ENCODE data around the gene CPNE6. TPM values are rescaled to one million over a fixed set of nuclear protein-coding genes. Genes with fewer than 3 reads are reported as not detected.
A peak's percentile ranks its signal among the peaks of the same experiment; 100 is the strongest.

Gene CPNE6
- total and polyA plus RNA-seq, 2 of the 13 experiments (the other 11 are each of a cell fraction or from before 2014, with no cell fraction given): not detected

- TF ChIP-seq REPIN1 (CRISPR knock-in tag; IDR thresholded peaks at IDR 0.05; ENCODE audit: borderline replicate concordance, low read depth): no peak
- TF ChIP-seq ZBTB39 (CRISPR knock-in tag; IDR thresholded peaks at IDR 0.05): 0 out of 2 replicates have a peak, but pooled peaks have one; percentile 27
- no peak for TF ChIP-seq KMT2B (CRISPR knock-in tag; IDR thresholded peaks at IDR 0.05)
- no peak for TF ChIP-seq HBP1 (CRISPR knock-in tag; IDR thresholded peaks at IDR 0.05; ENCODE audit: low read depth)
- TF ChIP-seq ZNF274 (CRISPR knock-in tag; IDR thresholded peaks at IDR 0.05): no peak
- TF ChIP-seq MTA1 (CRISPR knock-in tag; IDR thresholded peaks at IDR 0.05; ENCODE audit: borderline replicate concordance): no peak
- no peak for TF ChIP-seq ZNF775 (CRISPR knock-in tag; IDR thresholded peaks at IDR 0.05; ENCODE audit: borderline replicate concordance)
- no peak for TF ChIP-seq ZNF510 (CRISPR knock-in tag; IDR thresholded peaks at IDR 0.05; ENCODE audit: low read depth)
- TF ChIP-seq ZZZ3 (CRISPR knock-in tag; IDR thresholded peaks at IDR 0.05; ENCODE audit: borderline replicate concordance): no peak
- TF ChIP-seq JARID2 (CRISPR knock-in tag; IDR thresholded peaks at IDR 0.05; ENCODE audit: insufficient replicate concordance): no peak
- no peak for TF ChIP-seq AKNA (CRISPR knock-in tag; IDR thresholded peaks at IDR 0.05; ENCODE audit: borderline replicate concordance)
- no peak for TF ChIP-seq ZNF180 (CRISPR knock-in tag; IDR thresholded peaks at IDR 0.05; ENCODE audit: borderline replicate concordance, low read depth)
- TF ChIP-seq ZNF432 (CRISPR knock-in tag; IDR thresholded peaks at IDR 0.05; ENCODE audit: borderline replicate concordance): no peak
- no peak for TF ChIP-seq ZC3H13 (CRISPR knock-in tag; IDR thresholded peaks at IDR 0.05)
- TF ChIP-seq XRCC5 (optimal IDR thresholded peaks at IDR 0.05; ENCODE audit: low read length): no peak
Measured at GRCh38 chr14:24116128-24116814, 44.9 kb downstream of the CPNE6 start (continued).

Data from HepG2 (cell line).